Islet precursor cell (in vitro differentiated cells): ENCODE data around the gene RTN4RL1.
A peak's percentile ranks its signal among the peaks of the same experiment; 100 is the strongest.

ENCODE experiments used
- DNase-seq: peaks from one replicate; pipeline ENCODE4 v3.0.0-alpha.2; 2018

RTN4RL1 gene

DNA sequence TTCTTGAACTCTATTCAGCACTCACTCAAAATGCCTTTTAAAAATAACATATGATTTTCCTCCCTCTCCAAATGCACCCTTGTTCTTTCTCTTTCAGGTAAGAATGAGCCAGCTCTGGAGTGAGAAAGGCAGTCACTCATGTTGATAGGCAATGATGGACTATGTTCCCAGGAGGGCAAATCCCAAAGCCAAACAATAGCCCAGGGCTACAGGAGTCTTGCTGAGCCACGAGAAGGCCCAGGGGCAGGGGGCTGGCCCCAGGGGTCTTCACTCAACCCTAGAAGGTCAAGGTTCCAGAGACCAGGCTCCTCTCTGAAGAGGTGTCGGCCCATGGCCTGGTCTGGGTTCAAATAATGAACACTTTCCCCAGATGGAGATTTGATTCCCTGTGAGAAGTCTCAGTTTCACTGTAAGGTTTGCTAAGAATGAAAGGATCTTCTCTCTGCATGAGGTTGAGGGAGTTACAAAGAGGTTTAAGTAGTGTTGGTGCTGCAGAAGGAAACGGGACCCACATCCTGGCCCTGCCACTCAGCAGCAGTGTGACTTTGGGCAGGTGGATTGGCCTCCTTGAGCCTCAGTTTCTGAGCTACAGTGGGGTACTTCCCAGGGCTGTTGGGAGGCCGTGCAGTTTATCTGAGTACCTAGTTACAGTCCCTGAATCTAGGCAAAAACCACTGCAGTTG lies 49.0 kb downstream of the RTN4RL1 start:
- no peak for DNase-seq

- DNase-seq, result no peak
Measured at GRCh38 chr17:1975573-1975972, 49.6 kb downstream of the RTN4RL1 start.

DNA sequence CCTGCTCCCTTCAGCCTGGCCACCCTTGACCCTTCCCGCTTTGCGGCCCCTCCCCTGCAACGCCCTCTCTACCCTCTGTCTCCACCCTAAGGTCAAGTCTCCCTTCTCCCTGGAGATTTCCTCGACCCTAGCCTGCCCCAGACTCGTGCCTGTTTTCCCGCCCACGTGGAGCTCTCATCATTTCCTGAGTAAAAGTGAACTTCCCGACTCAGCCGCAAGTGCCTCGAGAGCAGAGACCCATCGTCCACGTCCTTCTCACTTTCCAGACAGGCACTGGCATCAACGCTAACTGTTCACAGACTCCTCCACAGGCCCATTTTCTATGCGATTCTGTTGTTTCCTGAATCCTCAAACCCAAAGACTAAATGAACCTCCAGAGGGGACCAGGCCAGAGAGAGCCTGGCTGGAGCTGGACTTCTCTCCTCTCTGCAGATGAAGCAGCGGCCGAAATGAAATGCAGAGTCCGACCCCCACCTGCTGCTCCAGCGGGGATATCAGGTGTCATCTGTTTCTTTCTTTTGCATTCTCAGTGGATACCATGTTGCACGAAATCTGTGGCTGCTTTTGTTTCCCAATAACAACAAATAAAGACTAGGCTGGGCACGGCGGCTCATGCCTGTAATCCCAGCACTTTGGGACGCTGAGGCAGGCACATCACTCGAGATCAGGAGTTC lies 52.5 kb downstream of the RTN4RL1 start:
- no peak for DNase-seq

GRCh38 chr17:1970843-1971384 lies 54.2 kb downstream of the RTN4RL1 start:
- DNase-seq, result no peak

GRCh38 chr17:1969712-1970111 lies 55.4 kb downstream of the RTN4RL1 start:
- DNase-seq, result no peak

DNA sequence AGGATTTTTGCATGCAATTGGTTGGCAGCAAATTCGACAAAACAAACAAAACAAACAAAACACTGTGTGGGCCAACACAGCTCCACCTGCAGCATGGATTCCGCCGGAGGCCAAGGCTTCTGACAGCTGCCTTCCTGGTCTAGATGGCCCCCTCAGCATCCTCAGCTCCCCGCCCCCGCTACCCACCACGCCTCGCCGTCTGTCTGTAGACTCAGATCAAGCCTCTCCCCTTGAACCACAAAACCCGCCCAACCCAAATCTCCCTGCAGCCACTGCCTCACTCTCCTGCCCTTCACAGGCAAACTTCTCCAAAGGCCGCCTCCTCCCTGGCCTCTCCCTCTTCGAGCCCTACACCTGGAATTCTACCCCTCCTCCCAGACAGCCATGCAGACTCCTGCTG lies 57.9 kb downstream of the RTN4RL1 start:
- DNase-seq, result peak; percentile 93

DNA sequence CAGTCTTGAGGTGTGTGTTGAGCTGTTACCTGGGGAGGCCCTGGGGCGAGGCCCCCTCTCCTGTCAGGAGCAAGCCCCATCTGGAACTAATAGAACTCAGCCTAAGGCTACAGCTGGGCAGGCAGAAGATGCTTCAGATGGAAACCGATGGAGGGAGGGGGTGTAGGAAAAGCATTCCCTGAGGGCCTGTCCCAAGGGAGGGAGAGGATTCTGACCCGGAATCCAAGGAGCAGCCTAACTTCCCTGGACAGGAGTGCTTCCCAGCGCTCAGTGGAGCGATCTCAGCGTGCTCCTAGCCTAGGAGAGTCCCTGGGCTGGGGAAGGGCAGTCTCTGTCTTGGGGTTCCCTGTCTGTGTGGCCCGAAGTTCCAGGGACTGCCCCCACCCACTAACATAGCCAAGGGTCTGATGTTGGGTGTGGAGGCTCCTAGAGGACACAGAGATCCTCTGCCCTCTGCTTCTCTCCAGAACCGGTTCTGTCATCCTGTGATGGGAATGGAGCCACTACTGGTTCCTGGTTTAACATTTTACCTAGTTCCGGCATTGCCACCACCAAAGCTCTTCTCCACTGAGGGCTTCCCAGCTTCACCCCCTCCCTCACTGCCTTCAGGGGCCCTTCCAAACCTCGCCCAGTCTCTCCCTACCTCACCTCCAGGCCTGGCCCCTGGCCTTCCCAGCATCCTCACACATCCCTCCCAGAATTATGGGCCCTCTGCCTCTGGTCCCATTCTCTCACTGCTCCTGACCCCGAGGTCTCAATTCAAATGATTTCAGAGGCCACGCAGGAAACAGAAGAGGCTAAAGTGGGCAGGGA lies 58.7 kb downstream of the RTN4RL1 start:
- no peak for DNase-seq

GRCh38 chr17:1965556-1966273 lies 59.4 kb downstream of the RTN4RL1 start:
- peak; percentile 96 for DNase-seq

- DNase-seq, result no peak
Measured at GRCh38 chr17:1963250-1963649, 61.9 kb downstream of the RTN4RL1 start.

DNA sequence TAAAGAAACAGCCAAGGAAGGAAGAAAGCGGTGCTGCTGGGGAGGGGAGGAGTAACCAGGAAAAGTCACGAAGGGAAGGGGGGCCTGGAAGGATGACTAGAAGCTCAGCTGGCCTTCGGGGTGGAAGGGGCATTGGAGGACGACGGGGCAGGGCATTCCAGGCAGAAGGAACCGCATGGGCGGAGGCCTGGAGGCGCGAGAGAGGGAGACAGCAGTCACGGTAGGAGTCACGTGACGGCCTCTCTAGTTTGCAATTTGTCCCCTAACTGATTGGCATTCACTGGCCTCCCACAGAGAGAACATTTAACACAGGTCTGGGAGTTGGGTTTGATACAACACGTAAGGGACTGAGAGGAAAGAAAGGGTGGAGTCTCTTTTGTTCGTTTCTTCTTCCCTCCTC lies 63.9 kb downstream of the RTN4RL1 start:
- peak; percentile 63 for DNase-seq

GRCh38 chr17:1960545-1960912 lies 64.6 kb downstream of the RTN4RL1 start:
- DNase-seq, result no peak

DNA sequence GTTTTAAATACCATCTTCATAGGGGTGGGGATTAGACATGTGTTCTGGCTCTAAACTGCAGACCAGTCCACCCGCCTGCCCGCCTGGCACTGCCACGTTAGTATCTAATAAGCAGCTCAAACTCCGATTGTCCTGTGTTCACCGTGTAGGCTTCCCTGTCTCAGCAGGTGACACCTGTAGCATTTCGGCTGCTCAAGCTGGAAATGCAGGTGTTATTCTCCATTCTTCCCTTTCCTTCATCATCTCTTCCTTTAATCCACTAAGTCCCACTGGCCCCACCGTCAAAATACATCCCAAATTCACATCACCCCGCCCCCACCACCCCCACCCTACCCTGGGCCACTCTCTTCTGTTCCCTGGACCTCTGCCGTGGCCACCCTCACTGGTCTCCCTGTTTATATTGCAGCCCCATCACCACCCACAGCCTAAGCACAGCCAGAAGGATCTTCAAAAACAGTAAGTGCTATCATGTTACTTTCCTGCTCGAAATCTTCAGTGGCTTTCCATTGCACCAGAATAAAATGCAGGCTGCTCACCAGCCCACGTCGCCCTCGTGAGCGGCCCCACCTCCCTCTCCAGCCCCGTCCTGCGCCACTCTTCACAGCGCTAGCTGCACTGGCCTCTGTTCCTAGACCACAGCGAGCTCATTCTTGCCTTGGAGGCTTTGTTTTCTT lies 65.1 kb downstream of the RTN4RL1 start:
- DNase-seq, result no peak

- no peak for DNase-seq
Measured at GRCh38 chr17:1958134-1958881, 66.8 kb downstream of the RTN4RL1 start.

GRCh38 chr17:1957037-1957436 lies 68.1 kb downstream of the RTN4RL1 start:
- peak; percentile 64 for DNase-seq

- no peak for DNase-seq
Measured at GRCh38 chr17:1956134-1956533, 69.0 kb downstream of the RTN4RL1 start.

GRCh38 chr17:1953831-1954230 lies 71.3 kb downstream of the RTN4RL1 start:
- no peak for DNase-seq

DNA sequence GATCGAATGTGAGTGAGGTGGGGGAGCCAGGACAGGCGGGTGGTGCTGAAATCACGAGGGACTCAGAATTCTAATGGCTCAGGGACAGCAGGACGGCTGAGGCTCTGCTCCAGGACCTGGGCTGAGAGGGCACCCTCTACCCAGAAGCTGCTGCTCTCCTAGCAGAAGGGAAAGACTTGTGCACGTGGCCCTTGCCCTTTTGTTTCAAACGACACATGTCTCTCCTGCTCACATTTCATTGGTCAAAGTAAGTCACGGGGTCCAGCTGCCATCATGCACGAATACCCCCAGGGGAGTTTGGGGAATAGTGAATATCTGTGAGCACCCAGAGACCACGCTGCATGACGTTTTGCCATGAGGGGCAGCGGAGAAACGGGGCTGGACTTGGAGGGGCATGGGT lies 73.2 kb downstream of the RTN4RL1 start:
- no peak for DNase-seq

GRCh38 chr17:1949754-1950153 lies 75.4 kb downstream of the RTN4RL1 start:
- no peak for DNase-seq

GRCh38 chr17:1948517-1948825 lies 76.7 kb downstream of the RTN4RL1 start:
- no peak for DNase-seq

DNA sequence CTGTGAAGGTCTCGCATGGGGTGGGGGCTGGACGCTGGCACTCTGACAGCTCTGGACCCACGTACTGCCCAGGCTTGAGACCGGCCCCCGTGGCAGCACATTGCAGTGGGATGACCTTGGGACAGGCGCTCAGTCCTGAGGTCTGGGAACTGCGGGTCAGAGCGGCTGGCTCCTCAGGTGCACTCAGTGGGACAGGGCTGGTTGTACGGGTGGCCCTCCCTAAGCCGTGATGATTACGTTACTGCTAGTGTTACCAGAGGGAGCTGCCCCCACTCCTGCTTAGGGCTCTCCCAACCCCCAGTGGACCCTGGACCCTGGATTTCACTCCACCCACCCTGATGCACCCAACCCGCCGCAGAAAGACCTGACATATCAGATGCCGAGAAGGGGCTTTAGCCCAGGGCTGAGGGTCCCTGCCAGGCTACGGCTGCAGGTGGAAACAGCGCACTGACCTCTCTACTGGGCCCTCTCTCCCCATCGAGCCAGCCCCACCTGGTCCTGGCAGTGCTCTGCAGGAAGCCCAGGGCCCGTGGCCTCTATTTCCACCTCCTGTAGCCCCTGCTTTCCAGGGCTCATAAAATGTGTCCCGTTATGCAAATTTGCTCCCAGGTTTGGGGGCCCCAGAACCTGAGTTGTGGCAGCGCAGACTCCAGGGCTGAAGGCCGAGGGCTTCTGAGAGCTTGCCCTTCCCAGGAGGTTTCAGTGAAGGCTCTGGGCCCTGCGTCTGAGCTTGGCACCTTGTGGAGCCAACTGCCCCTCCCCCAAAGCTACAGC lies 77.2 kb downstream of the RTN4RL1 start:
- peak; percentile 56 for DNase-seq

- peak; percentile 74 for DNase-seq
Measured at GRCh38 chr17:1947229-1947742, 77.8 kb downstream of the RTN4RL1 start.
